ENCODE measurements around the gene CCDC61.
A peak's percentile ranks its signal among the peaks of the same experiment; 100 is the strongest.

Gene CCDC61

GRCh38 chr19:45994456-45994997, 740 bp upstream of the CCDC61 start:
- Histone ChIP-seq H3K36me3 (ENCODE audit: insufficient read depth, low read length) (peaks cover 8% of the 10 kb centered on the region; the same call in 1 of the 2 replicates), H3K4me3 (ENCODE audit: low read depth in 1 of 2, low read length in 2 of 2) (peak overlapping the region; percentile 33 to 64; a peak in 3 of 4 replicates), H3K27ac (ENCODE audit: low read length) (peak overlapping the region; percentile 76), H3K79me2 (ENCODE audit: insufficient read depth, low read length) (peaks cover 26% of the 10 kb centered on the region), H3K4me2 (ENCODE audit: insufficient read depth, low read length) (peak overlapping the region; percentile 83), H4K20me1 (ENCODE audit: insufficient read depth, low read length) (no peaks in the 10 kb centered on the region; the same call in 1 of the 2 replicates), H3K9me3 (ENCODE audit: insufficient read depth, low read length, severe bottlenecking) (no peaks in the 10 kb centered on the region), H2AFZ (ENCODE audit: low read depth, low read length) (peak overlapping the region; percentile 87), H3K27me3 (ENCODE audit: insufficient read depth, low read length, poor library complexity) (no peaks in the 10 kb centered on the region), H3K4me1 (ENCODE audit: insufficient read depth, low read length) (peaks cover 22% of the 10 kb centered on the region), H3K9ac (ENCODE audit: low read depth, low read length) (peak overlapping the region; percentile 54)
- ATAC-seq (ENCODE audit: insufficient read depth, low read depth) = peak; percentile 3
- no peak for TF ChIP-seq EZH2 (IDR thresholded peaks at IDR 0.05; ENCODE audit: borderline replicate concordance, low read depth, low read length, severe bottlenecking)
- no peak for TF ChIP-seq CTCF (IDR thresholded peaks at IDR 0.05; ENCODE audit: borderline replicate concordance, extremely low read depth, low read length, poor library complexity, severe bottlenecking)
- DNase-seq = no peak

DNA sequence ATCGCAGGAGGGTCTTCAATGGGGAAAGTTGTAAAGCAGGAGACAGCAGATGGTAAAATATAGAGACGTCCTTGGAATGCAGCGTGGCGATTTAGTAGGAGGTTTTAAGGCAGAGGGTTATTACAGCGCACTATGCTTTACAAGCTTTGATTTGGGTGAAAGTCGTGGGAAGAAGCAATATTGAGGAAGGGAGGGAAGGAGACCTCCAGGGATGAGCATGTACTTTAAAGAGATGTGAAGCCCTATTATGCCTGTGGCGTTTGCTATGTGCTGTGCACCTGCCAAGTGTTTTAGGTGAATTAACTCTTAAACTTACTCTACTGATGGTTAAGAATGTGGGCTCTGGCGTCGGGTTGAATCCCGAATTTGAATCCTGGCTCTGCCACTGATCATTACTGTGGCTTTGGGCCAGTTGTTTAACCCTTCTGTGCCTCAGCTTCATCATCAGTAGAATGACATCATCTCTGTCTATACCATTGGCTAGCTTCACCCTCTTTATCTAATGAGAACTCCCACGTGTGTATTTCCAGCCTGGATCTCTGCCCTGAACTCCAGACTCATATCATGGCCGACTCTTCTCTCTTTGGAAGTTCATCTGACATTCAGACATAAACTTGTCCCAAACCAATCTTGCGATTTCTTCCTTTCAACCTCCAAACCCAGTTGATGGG, 583 bp downstream of the CCDC61 start:
- ATAC-seq (ENCODE audit: insufficient read depth, low read depth) (no peak), DNase-seq (no peak)
- peak overlapping the region; percentile 66 for H3K9ac ChIP-seq (ENCODE audit: low read depth, low read length)
- H4K20me1 ChIP-seq (ENCODE audit: insufficient read depth, low read length) = no peaks in the 10 kb centered on the region; the same call in 1 of the 2 replicates
- TF ChIP-seq CTCF (IDR thresholded peaks at IDR 0.05; ENCODE audit: borderline replicate concordance, extremely low read depth, low read length, poor library complexity, severe bottlenecking) = no peak
- TF ChIP-seq EZH2 (IDR thresholded peaks at IDR 0.05; ENCODE audit: borderline replicate concordance, low read depth, low read length, severe bottlenecking) = no peak
- peaks cover 22% of the 10 kb centered on the region for H3K4me1 ChIP-seq (ENCODE audit: insufficient read depth, low read length)
- peaks cover 8% of the 10 kb centered on the region; the same call in 1 of the 2 replicates for H3K36me3 ChIP-seq (ENCODE audit: insufficient read depth, low read length)
- H3K4me2 ChIP-seq (ENCODE audit: insufficient read depth, low read length) = peak overlapping the region; percentile 76
- H2AFZ ChIP-seq (ENCODE audit: low read depth, low read length) = peak overlapping the region; percentile 78
- peak overlapping the region; percentile 85 for H3K27ac ChIP-seq (ENCODE audit: low read length)
- H3K27me3 ChIP-seq (ENCODE audit: insufficient read depth, low read length, poor library complexity) = no peaks in the 10 kb centered on the region
- H3K4me3 ChIP-seq (ENCODE audit: low read depth in 1 of 2, low read length in 2 of 2) = peak overlapping the region; percentile 51 to 67
- H3K79me2 ChIP-seq (ENCODE audit: insufficient read depth, low read length) = peaks cover 30% of the 10 kb centered on the region
- no peaks in the 10 kb centered on the region for H3K9me3 ChIP-seq (ENCODE audit: insufficient read depth, low read length, severe bottlenecking)

DNA sequence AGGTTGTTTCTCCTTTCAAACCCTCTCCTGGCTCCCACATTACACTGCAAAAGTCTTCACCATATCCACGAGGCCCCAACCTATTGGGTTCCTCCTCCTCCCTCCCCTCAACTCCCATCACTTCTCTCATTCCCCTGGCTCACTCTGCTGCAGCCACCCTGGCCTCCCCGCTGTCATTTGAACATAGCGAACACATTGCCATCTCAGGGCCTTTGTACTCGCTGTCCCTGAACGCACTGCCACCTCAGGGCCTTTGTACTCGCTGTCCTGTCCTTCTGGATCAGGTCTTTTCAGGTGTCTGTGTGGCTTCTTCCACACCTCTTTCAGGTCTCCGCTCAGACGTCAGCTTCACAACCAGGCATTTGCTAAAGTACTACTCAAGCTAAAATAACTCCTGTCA, 1.7 kb downstream of the CCDC61 start:
- Histone ChIP-seq H3K4me3 (ENCODE audit: low read depth in 1 of 2, low read length in 2 of 2) (peak overlapping the region in 1 of 2 experiments; percentile 12; a peak in 1 of 4 replicates), H3K9ac (ENCODE audit: low read depth, low read length) (no peak overlapping the region; the same call in 1 of the 2 replicates), H4K20me1 (ENCODE audit: insufficient read depth, low read length) (no peaks in the 10 kb centered on the region; the same call in 1 of the 2 replicates), H3K4me2 (ENCODE audit: insufficient read depth, low read length) (peak overlapping the region; percentile 76; the same call in 1 of the 2 replicates), H3K79me2 (ENCODE audit: insufficient read depth, low read length) (peaks cover 30% of the 10 kb centered on the region), H3K36me3 (ENCODE audit: insufficient read depth, low read length) (peaks cover 8% of the 10 kb centered on the region; the same call in 1 of the 2 replicates), H3K27ac (ENCODE audit: low read length) (0 out of 2 replicates have a peak overlapping the region, but pooled peaks have one; percentile 42), H3K9me3 (ENCODE audit: insufficient read depth, low read length, severe bottlenecking) (no peaks in the 10 kb centered on the region), H3K4me1 (ENCODE audit: insufficient read depth, low read length) (peaks cover 22% of the 10 kb centered on the region), H2AFZ (ENCODE audit: low read depth, low read length) (no peak overlapping the region), H3K27me3 (ENCODE audit: insufficient read depth, low read length, poor library complexity) (no peaks in the 10 kb centered on the region)
- TF ChIP-seq CTCF (IDR thresholded peaks at IDR 0.05; ENCODE audit: borderline replicate concordance, extremely low read depth, low read length, poor library complexity, severe bottlenecking) = no peak
- no peak for TF ChIP-seq EZH2 (IDR thresholded peaks at IDR 0.05; ENCODE audit: borderline replicate concordance, low read depth, low read length, severe bottlenecking)
- ATAC-seq (ENCODE audit: insufficient read depth, low read depth) = no peak
- DNase-seq = no peak
